ENCODE measurements around the gene INKA1. TPM values are rescaled to one million over a fixed set of nuclear protein-coding genes. Genes with fewer than 3 reads are reported as not detected.
A peak's percentile ranks its signal among the peaks of the same experiment; 100 is the strongest.

Gene INKA1
- total RNA-seq, 2 donors from 2014 or later = 1.8 to 4.2 TPM

DNA sequence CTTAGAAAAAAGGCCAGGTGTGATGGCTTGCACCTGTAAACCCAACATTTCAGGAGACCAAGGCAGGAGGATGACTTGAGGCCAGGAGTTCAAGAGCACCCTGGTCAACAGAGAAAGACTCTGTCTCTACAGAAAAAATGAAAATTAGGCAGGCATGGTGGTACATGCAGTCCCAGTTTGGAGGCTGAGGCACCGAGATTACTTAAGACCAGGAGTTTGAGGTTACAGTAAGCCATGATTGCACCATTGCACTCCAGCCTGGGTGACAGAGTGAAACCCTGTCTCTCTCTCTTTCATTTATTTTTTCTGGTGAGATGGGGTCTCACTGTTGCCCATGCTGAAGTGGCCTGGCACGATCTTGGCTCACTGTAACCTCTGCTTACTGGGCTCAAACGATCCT, 41.4 kb upstream of the INKA1 start:
- Histone ChIP-seq H3K27ac (no peak overlapping the region), H3K9me3 (no peaks in the 10 kb centered on the region), H3K4me3 (no peak overlapping the region), H3K4me1 (no peaks in the 10 kb centered on the region), H3K27me3 (no peaks in the 10 kb centered on the region), H3K36me3 (no peaks in the 10 kb centered on the region)
- TF ChIP-seq, protein P1, sequence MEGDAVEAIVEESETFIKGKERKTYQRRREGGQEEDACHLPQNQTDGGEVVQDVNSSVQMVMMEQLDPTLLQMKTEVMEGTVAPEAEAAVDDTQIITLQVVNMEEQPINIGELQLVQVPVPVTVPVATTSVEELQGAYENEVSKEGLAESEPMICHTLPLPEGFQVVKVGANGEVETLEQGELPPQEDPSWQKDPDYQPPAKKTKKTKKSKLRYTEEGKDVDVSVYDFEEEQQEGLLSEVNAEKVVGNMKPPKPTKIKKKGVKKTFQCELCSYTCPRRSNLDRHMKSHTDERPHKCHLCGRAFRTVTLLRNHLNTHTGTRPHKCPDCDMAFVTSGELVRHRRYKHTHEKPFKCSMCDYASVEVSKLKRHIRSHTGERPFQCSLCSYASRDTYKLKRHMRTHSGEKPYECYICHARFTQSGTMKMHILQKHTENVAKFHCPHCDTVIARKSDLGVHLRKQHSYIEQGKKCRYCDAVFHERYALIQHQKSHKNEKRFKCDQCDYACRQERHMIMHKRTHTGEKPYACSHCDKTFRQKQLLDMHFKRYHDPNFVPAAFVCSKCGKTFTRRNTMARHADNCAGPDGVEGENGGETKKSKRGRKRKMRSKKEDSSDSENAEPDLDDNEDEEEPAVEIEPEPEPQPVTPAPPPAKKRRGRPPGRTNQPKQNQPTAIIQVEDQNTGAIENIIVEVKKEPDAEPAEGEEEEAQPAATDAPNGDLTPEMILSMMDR (IDR thresholded peaks at IDR 0.05) = no peak
- DNase-seq (ENCODE audit: low spot score) = peak; percentile 23

GRCh38 chr3:49763981-49764380, 39.1 kb upstream of the INKA1 start:
- Histone ChIP-seq H3K9me3 (no peaks in the 10 kb centered on the region), H3K27ac (no peak overlapping the region), H3K36me3 (no peaks in the 10 kb centered on the region), H3K4me3 (no peak overlapping the region), H3K27me3 (no peaks in the 10 kb centered on the region), H3K4me1 (no peaks in the 10 kb centered on the region)
- no peak for DNase-seq (ENCODE audit: low spot score)
- TF ChIP-seq, protein P1 (IDR thresholded peaks at IDR 0.05) = no peak

- no peak for DNase-seq (ENCODE audit: low spot score)
- no peak overlapping the region for H3K27ac ChIP-seq
- no peaks in the 10 kb centered on the region for H3K4me1 ChIP-seq
- no peak overlapping the region for H3K4me3 ChIP-seq
- TF ChIP-seq, protein P1 (IDR thresholded peaks at IDR 0.05) = no peak
- no peaks in the 10 kb centered on the region for H3K36me3 ChIP-seq
- no peaks in the 10 kb centered on the region for H3K27me3 ChIP-seq
- no peaks in the 10 kb centered on the region for H3K9me3 ChIP-seq
These were observed 33.7 kb upstream of the INKA1 start for GRCh38 chr3:49769286-49769915.

GRCh38 chr3:49769926-49770325, 33.1 kb upstream of the INKA1 start:
- TF ChIP-seq, protein P1 (IDR thresholded peaks at IDR 0.05) = no peak
- Histone ChIP-seq H3K27me3 (no peaks in the 10 kb centered on the region), H3K27ac (no peak overlapping the region), H3K4me3 (no peak overlapping the region), H3K9me3 (no peaks in the 10 kb centered on the region), H3K36me3 (no peaks in the 10 kb centered on the region), H3K4me1 (no peaks in the 10 kb centered on the region)
- DNase-seq (ENCODE audit: low spot score) = no peak

DNA sequence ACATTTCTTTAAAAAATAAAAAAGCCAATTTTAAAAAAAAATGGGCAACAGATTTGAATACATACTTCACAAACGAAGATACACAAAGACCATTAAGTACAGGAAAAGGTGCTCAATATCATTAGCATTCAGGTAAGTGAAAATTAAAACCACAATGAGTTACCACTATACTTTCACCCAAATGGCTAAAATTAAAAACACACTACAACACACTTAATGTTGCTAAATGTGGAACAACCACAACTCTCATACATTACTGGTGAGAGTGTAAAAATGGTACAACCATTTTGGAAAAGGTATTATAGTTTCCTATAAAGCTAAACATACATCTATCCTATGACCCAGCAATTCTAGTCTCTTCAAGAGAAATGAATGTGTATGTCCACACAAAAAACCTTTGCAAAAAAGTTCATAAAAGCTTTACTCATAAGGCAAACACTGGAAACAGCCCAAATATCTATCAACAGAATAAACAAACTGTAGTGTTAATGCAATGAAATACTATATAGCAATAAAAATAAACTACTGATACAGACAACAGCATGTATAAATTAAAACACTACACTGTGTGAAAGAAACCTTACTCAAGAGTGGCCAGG, 31.6 kb upstream of the INKA1 start:
- Histone ChIP-seq H3K27me3 (no peaks in the 10 kb centered on the region), H3K36me3 (no peaks in the 10 kb centered on the region), H3K4me1 (no peaks in the 10 kb centered on the region), H3K9me3 (no peaks in the 10 kb centered on the region), H3K27ac (no peak overlapping the region), H3K4me3 (no peak overlapping the region)
- TF ChIP-seq, protein P1 (IDR thresholded peaks at IDR 0.05) = no peak
- DNase-seq (ENCODE audit: low spot score) = no peak

DNA sequence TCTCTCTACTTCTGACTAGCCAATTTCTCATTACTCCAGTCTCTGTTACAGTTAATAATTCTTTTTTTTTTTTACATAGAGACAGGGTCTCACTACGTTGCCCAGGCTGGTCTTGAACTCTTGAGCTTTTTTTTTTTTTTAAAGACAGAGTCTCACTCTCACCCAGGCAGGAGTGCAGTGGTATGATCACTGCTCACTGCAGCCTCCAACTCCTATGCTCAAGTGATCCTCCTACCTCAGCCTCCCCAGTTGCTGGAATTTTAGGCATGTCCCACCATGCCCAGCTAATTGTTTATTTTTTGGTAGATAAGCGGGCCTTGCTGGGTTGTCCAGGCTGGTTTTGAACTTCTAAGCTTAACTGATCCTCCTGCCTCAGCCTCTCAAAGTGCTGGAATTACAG, 30.4 kb upstream of the INKA1 start:
- no peak overlapping the region for H3K27ac ChIP-seq
- H3K36me3 ChIP-seq = no peaks in the 10 kb centered on the region
- TF ChIP-seq, protein P1 (IDR thresholded peaks at IDR 0.05) = no peak
- no peaks in the 10 kb centered on the region for H3K4me1 ChIP-seq
- H3K27me3 ChIP-seq = no peaks in the 10 kb centered on the region
- DNase-seq (ENCODE audit: low spot score) = no peak
- no peak overlapping the region for H3K4me3 ChIP-seq
- H3K9me3 ChIP-seq = no peaks in the 10 kb centered on the region

Data from right atrium auricular region (tissue), 2 donors.